Erythroblast (primary cell): ENCODE data around the gene ZSCAN5C.

ENCODE experiments used
- GATA1 ChIP-seq: IDR thresholded peaks from 2 replicates; pipeline ENCODE4 v1.6.1; 2011; ENCODE audit warnings: low read depth, mild to moderate bottlenecking, control low read depth, low read length, moderate library complexity
- POLR2A ChIP-seq: IDR thresholded peaks from 2 replicates; pipeline ENCODE4 v1.6.1; 2011; ENCODE audit warnings: mild to moderate bottlenecking, low read length

DNA sequence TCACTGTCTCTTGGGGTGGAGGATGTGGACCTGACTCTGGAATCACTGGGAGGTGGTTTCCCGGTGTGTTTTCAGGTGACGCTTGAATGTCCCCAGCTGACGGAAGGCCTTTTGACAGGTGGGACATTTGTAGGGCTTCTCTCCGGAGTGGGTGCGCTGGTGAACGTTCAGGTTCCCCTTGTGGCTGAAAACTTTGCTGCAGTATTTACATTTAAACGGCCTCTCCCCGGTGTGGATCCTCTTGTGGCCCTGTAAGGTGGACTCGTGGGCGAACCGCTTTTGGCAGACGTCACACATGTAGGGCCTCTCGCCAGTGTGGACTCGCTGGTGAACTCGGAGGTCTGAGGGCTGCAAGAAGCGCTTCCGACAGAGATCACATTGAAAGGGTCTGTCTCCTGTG, 12.3 kb upstream of the ZSCAN5C start:
- TF ChIP-seq POLR2A = no peak
- TF ChIP-seq GATA1 = no peak
